ENCODE results near the gene VSIR.

- 0 out of 2 replicates have a peak, but pooled peaks have one; percentile 53 for TF ChIP-seq POLR2AphosphoS5 (IDR thresholded peaks at IDR 0.05; ENCODE audit: low read length)
- TF ChIP-seq TCF3 (IDR thresholded peaks at IDR 0.05; ENCODE audit: borderline replicate concordance, insufficient read depth, low read depth, low read length) = peak; percentile 51; the same call in 1 of the 2 replicates
- TF ChIP-seq CTCF (IDR thresholded peaks at IDR 0.05 in 2 of 3, conservative IDR thresholded peaks at IDR 0.05 in 1 of 3; ENCODE audit: control insufficient read depth in 2 of 3, extremely low read depth in 1 of 3, insufficient read depth in 1 of 3, low read depth in 3 of 3, low read length in 3 of 3) = no peak
- no peak for TF ChIP-seq SIN3A (IDR thresholded peaks at IDR 0.05; ENCODE audit: low read depth, low read length)
- TF ChIP-seq NFYB (IDR thresholded peaks at IDR 0.05; ENCODE audit: insufficient read depth, low read depth, low read length) = no peak
- TF ChIP-seq KAT2A (conservative IDR thresholded peaks at IDR 0.05; ENCODE audit: control insufficient read depth, low read depth, low read length) = no peak
- no peak for TF ChIP-seq FOS (IDR thresholded peaks at IDR 0.05; ENCODE audit: borderline replicate concordance, extremely low read depth, insufficient read length)
- TF ChIP-seq ATF7 (IDR thresholded peaks at IDR 0.05; ENCODE audit: low read depth) = no peak
- no peak for TF ChIP-seq RAD21 (IDR thresholded peaks at IDR 0.05; ENCODE audit: insufficient read depth, low read depth, low read length)
Observed at GRCh38 chr10:71747551-71748523, 25.5 kb downstream of the VSIR start.
